Camera-type eye (tissue), 1 donor: ENCODE measurements around the gene TUSC1. TPM values are rescaled to one million over a fixed set of nuclear protein-coding genes. Genes with fewer than 3 reads are reported as not detected.

Experiments used
- total RNA-seq: library from RNA; depleted of rRNA; stranded (reverse); fragments of >200 nt; gene quantifications from one replicate; pipeline ENCODE4 v1.2.3, GENCODE V29; 2014

TUSC1 gene
- 15.2 TPM for total RNA-seq

GRCh38 chr9:25678147-25678666, at the start of gene TUSC1:
Gene TUSC1, minus strand, starts transcription at chr9:25678444. Its CDS starts 132 bp downstream, at chr9:25678312.

